HL-60 (cell line): ENCODE results near the gene SLC25A15.

Experiments
- GABPA ChIP-seq: IDR thresholded peaks from 2 replicates; pipeline ENCODE4 v1.6.1; 2012; ENCODE audit warnings: low read depth
- POLR2AphosphoS5 ChIP-seq: IDR thresholded peaks from 2 replicates; pipeline ENCODE4 v1.6.1; 2012; ENCODE audit warnings: low read depth
- TF ChIP-seq, protein P1 (sequence below): IDR thresholded peaks from one replicate; pipeline ENCODE4 v1.5.1; 2011; ENCODE audit warnings: low read length, control low read depth, inconsistent platforms; ENCODE audit not compliant: insufficient read depth
- TF ChIP-seq, protein P2 (sequence below): IDR thresholded peaks from 2 replicates; pipeline ENCODE4 v1.6.1; 2012; ENCODE audit warnings: low read depth; ENCODE audit not compliant: insufficient replicate concordance

DNA sequence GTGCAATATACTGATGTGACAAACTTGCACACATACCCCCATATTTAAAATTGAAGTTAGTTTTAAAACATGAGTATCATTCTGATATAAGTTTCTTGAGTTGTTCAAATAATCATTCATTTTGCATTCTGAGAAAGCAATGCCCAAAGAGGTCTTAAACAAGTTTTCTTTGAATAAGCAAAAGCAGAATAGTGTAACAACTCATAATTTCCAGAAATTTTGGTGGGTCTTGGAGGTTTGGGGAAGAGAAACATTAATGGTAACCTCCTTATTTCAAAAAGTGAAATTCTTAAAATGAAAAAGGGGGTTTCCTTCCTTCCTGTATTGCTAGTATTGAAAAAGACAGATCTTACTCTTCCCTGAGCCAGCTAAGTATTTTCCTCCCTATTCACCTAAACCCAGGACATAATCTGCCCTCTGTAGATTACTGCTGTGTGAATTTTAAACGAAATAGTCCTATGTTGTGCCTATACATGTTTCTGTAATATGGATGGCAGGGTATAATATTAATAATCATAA lies 30.4 kb downstream of the SLC25A15 start:
- TF ChIP-seq, protein P1, sequence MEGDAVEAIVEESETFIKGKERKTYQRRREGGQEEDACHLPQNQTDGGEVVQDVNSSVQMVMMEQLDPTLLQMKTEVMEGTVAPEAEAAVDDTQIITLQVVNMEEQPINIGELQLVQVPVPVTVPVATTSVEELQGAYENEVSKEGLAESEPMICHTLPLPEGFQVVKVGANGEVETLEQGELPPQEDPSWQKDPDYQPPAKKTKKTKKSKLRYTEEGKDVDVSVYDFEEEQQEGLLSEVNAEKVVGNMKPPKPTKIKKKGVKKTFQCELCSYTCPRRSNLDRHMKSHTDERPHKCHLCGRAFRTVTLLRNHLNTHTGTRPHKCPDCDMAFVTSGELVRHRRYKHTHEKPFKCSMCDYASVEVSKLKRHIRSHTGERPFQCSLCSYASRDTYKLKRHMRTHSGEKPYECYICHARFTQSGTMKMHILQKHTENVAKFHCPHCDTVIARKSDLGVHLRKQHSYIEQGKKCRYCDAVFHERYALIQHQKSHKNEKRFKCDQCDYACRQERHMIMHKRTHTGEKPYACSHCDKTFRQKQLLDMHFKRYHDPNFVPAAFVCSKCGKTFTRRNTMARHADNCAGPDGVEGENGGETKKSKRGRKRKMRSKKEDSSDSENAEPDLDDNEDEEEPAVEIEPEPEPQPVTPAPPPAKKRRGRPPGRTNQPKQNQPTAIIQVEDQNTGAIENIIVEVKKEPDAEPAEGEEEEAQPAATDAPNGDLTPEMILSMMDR, result no peak
- TF ChIP-seq, protein P2, sequence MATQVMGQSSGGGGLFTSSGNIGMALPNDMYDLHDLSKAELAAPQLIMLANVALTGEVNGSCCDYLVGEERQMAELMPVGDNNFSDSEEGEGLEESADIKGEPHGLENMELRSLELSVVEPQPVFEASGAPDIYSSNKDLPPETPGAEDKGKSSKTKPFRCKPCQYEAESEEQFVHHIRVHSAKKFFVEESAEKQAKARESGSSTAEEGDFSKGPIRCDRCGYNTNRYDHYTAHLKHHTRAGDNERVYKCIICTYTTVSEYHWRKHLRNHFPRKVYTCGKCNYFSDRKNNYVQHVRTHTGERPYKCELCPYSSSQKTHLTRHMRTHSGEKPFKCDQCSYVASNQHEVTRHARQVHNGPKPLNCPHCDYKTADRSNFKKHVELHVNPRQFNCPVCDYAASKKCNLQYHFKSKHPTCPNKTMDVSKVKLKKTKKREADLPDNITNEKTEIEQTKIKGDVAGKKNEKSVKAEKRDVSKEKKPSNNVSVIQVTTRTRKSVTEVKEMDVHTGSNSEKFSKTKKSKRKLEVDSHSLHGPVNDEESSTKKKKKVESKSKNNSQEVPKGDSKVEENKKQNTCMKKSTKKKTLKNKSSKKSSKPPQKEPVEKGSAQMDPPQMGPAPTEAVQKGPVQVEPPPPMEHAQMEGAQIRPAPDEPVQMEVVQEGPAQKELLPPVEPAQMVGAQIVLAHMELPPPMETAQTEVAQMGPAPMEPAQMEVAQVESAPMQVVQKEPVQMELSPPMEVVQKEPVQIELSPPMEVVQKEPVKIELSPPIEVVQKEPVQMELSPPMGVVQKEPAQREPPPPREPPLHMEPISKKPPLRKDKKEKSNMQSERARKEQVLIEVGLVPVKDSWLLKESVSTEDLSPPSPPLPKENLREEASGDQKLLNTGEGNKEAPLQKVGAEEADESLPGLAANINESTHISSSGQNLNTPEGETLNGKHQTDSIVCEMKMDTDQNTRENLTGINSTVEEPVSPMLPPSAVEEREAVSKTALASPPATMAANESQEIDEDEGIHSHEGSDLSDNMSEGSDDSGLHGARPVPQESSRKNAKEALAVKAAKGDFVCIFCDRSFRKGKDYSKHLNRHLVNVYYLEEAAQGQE, result no peak
- TF ChIP-seq GABPA (no peak), POLR2AphosphoS5 (no peak)
